HT1080 (cell line): Measurements from ENCODE around the gene IGSF1. TPM values are rescaled to one million over a fixed set of nuclear protein-coding genes. Genes with fewer than 3 reads are reported as not detected.
"Not testable (repeated sequence)": the region's sequence is repeated elsewhere in the genome, so short reads cannot be mapped to it uniquely, and the experiment has no call there.

Experiments used
- DNase-seq: peaks from one replicate; pipeline ENCODE4 v3.0.0-alpha.2; 2015; ENCODE audit warnings: low read depth
- total RNA-seq: library from RNA; depleted of rRNA; stranded (reverse); fragments of >200 nt; shearing (Covaris generic); gene quantifications from 2 replicates; pipeline ENCODE4 v1.2.3, GENCODE V29; 2014; rRNA removed

Gene IGSF1
- total RNA-seq, 1 experiment from 2014 or later = 0.47 TPM

DNA sequence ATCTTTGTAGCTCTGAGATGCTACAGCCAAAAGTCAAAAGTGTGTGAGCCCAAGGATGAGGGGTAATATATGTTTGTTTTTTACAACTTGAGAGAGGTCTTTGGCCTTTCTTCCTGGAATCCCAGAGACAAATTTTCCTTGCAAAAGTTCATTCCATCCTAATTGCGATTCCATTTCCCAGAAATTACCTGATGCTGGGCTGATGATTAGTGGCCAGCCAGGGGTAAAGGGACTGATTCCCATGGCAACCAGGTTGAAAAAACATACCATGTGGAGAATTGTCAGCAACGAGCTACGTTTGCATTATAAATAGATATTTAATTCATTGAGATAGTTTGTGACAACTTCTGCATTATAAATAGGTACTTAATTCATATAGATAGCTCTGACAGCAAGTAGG lies 17.8 kb downstream of the IGSF1 start:
- no peak for DNase-seq

GRCh38 chrX:131270080-131270479 lies 19.0 kb downstream of the IGSF1 start:
- no peak for DNase-seq

DNA sequence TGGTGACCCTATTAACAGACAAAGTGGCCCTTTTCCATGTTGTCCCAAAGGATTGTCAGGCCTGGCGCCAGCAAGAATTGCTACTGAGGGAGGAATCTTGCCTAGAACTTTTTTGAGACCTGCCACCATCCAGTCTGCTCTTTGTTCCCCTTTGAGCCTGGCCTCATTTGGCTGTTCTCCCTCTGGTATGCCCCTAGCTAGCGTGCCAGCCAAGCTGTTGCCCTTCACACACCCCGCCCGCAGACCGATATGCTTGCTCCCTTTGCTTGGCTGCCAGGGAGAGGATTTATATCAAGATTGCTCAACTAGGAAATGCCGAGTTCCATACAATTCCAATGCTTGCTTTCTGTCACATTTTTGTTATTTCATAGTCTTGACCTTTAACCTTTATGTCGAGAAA lies 24.4 kb downstream of the IGSF1 start:
- no peak for DNase-seq

DNA sequence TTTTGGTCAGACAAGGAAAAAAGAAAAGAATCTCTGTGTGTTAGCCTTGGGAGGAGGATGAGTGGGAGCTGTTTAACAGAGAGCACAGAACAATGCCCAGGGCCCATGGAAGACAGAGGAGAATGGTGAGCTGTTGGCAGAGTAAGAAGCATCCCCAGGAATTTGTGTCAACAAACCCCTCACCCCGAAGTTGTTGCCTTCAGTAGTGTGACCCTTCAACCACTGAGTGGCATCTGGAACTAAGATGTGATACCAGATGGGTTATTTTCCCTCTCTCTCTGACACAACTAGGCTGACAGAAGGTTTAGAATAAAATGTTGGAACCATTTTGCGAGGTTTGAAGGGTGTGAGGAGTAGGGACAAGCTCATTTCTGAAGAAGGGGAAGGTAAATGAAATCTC lies 25.1 kb downstream of the IGSF1 start:
- DNase-seq = no peak

DNA sequence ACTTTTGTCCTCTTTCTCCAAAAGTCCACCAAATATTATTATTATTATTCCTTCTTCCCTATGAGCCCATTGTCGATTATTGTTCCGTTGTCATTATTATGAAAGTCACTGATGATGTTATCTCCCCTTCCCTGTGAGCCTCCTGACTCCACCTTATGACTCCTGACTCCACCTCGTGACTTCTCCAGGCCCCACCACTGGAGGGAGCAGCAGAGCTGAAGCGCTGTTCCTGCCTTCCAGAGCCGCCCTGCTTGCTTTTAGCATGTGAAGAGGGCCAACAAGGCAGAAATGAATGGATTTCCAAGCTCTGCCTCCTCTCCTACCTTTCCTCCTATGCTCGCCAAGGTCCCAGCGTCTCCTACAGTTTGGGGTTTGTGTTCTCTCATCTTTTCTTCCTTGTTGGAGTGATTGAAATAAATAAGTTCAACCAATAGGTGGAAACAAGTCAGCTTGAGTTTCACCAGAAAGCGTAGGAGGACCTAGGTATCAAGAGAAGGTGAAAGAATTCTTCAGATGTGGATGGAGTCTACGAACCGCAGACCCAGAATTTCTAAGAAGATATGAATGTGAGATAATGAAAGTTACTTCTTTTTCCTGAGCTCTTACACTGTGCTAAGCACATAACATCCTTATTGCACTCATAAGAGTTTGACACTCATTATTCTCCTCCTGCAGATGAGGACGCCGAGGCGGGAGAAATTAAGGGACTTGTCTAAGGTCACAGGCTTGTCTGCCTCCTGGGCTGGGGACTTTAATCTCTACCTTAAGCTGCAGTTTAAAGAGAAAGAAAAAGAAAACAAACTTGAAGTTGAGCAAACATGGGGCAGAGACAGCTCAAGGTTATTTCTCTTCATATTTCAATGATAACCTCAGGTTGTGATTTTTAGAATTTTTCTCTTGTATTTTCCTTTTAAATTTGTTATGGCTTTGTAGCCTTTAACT lies 26.1 kb downstream of the IGSF1 start:
- DNase-seq = peak; percentile 39

GRCh38 chrX:131262200-131262599 lies 26.9 kb downstream of the IGSF1 start:
- DNase-seq = no peak

- no peak for DNase-seq
Measured at GRCh38 chrX:131257367-131257766, 31.7 kb downstream of the IGSF1 start.

DNA sequence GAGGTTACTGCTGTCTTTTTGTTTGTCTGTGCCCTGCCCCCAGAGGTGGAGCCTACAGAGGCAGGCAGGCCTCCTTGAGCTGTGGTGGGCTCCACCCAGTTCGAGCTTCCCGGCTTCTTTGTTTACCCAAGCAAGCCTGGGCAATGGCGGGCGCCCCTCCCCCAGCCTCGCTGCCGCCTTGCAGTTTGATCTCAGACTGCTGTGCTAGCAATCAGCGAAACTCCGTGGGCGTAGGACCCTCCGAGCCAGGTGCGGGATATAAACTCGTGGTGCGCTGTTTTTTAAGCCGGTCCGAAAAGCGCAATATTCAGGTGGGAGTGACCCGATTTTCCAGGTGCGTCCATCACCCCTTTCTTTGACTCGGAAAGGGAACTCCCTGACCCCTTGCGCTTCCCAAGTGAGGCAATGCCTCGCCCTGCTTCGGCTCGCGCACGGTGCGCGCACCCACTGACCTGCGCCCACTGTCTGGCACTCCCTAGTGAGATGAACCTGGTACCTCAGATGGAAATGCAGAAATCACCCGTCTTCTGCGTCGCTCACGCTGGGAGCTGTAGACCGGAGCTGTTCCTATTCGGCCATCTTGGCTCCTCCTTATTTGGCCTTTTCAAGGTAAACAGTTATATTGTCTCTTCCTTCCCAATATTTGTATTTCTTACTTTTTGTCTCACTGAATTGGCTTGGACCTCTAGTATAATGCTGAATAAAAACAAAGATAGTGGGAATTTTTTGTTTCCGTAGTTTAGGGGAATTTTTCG lies 37.9 kb downstream of the IGSF1 start:
- DNase-seq = not testable (repeated sequence)

- no peak for DNase-seq
Measured at GRCh38 chrX:131239057-131239456, 50.0 kb downstream of the IGSF1 start.

- DNase-seq = no peak
Measured at GRCh38 chrX:131237363-131237762, 51.7 kb downstream of the IGSF1 start.

DNA sequence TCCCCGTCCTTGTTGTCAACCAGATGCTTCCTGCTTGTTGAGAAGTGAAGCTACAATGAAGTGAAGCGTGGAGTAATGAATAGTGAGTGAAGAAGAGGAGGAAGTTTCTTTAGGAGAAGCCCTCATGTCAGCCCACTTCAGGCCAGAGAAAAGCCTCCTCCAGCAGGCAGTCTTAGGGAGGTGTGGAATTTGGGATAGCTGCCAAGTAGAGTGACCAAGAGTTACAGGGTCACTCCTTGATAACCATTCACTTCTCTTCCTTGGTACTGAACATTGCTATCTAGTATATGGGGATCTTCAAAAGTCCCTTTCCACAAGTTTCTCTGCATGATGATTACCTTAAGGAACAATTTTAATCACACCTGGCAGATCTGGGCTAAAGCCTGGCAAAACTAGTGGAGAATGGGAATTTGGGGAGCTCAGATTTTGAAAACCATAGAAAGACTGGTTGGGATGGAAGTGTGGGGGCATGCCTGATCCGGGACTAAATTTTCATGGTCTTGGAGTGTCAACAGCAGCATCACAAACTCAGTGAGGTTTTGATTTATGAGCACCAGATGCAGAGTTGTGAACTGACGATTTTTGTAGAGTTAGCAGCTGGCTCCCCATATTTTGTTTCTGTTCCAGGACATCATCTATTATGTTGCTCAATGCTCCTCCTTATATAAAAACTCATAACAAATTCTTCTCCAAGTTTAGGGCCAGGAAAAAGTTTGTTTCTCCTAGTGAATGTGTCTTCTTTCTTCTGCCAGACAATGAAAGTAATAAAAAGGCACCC lies 53.1 kb downstream of the IGSF1 start:
- no peak for DNase-seq

DNA sequence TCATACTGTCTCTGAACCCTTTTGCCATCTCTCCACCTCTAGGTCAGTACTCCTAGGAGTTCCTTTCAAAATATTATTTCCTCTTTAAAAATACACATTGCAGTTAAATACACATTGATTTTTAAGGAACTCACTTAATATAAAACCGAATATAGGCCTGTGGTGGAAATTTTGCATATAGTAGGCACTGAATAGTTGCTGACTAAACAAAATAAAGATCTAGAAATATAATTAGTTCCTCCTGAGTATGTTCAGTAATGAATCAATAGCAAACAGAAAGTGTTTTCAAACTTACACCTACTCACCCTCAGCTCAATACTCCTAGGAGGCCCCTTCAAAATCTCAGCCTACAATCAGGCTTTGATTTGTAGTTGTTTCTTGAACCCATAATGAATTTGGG lies 61.5 kb downstream of the IGSF1 start:
- DNase-seq = no peak

DNA sequence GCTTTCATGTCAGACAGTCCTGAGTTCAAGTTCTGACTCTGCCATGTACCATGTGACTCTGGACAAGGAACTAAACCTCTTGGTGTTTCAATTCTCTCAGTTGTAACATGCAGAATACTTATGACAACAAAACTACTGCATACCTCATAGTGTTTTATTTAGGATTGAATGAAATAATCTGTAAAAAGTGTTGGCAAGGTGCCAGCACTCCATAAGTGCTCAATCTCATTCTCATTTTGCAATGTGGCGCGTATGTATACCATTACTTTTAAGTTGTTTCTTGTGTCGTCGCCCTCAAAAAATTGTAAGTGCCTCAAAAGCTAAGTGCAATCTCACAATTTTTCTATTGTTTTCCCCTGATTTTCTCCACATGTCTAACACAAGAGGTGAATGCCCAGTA lies 62.5 kb downstream of the IGSF1 start:
- DNase-seq = no peak

DNA sequence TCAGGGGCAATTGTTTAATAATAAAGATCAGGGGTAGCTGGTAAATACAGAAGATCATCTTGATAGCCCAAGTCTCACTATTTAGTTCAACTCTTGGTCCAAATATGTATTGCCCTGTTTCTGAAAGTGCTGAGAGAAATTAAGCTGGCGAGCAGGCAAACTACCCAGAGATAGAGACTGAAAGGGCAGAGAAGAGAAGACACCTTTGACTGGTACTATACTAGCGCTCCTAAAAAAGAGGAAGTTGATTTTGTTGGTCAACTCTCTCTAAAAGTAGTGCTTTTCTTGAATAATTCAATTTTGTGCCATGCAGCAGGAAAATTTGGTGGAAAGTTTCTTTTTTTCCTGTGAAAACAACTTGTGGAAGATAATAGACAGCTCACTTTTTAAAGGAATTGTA lies 64.0 kb downstream of the IGSF1 start:
- no peak for DNase-seq

Other genes with a start within 250 kb of the IGSF1 start
- gene ARHGAP36, start 231.0 kb downstream of the IGSF1 start, total RNA-seq = not detected in 2 replicates